Trophoblast cell (in vitro differentiated cells and primary cell): ENCODE results near the gene COA8.
"Not testable (repeated sequence)": the region's sequence is repeated elsewhere in the genome, so short reads cannot be mapped to it uniquely, and the experiment has no call there.

Experiments
- DNase-seq, 2 donors: peaks; one replicate each; pipeline ENCODE4 v3.0.0-alpha.2; 2016
- H2AFZ ChIP-seq: 2 replicates; pipeline ENCODE4 v1.6.1; 2013; ENCODE audit warnings: low read length, moderate library complexity, mild to moderate bottlenecking; ENCODE audit not compliant: insufficient read depth, poor library complexity
- H2AK5ac ChIP-seq: 2 replicates; pipeline ENCODE4 v1.6.1; 2013; ENCODE audit warnings: mild to moderate bottlenecking, low read length
- H2BK120ac ChIP-seq: 2 replicates; pipeline ENCODE4 v1.6.1; 2013; ENCODE audit warnings: low read length, mild to moderate bottlenecking, moderate library complexity; ENCODE audit not compliant: insufficient read depth, poor library complexity
- H2BK12ac ChIP-seq: 2 replicates; pipeline ENCODE4 v1.6.1; 2013; ENCODE audit warnings: mild to moderate bottlenecking, low read length, moderate library complexity
- H2BK5ac ChIP-seq: 2 replicates; pipeline ENCODE4 v1.6.1; 2013; ENCODE audit warnings: low read length, low read depth, moderate library complexity, mild to moderate bottlenecking; ENCODE audit not compliant: poor library complexity
- H3K14ac ChIP-seq: 2 replicates; pipeline ENCODE4 v1.6.1; 2013; ENCODE audit warnings: mild to moderate bottlenecking, low read length
- H3K18ac ChIP-seq: 2 replicates; pipeline ENCODE4 v1.6.1; 2013; ENCODE audit warnings: mild to moderate bottlenecking, low read length
- H3K23ac ChIP-seq: 2 replicates; pipeline ENCODE4 v1.6.1; 2013; ENCODE audit warnings: low read length
- H3K27ac ChIP-seq: 2 replicates; pipeline ENCODE4 v1.5.1; 2013; ENCODE audit warnings: low read depth, mild to moderate bottlenecking, inconsistent platforms, low read length, moderate library complexity
- H3K27me3 ChIP-seq: 2 replicates; pipeline ENCODE4 v1.6.1; 2013; ENCODE audit warnings: inconsistent platforms, mild to moderate bottlenecking, low read length, moderate library complexity; ENCODE audit not compliant: insufficient read depth
- H3K36me3 ChIP-seq, 2 experiments: 1 replicate in 1 of 2; 2 replicates in 1 of 2; pipeline ENCODE4 v1.6.1; 2013; ENCODE audit warnings: low read length in 2 of 2, mild to moderate bottlenecking in 2 of 2, moderate library complexity in 1 of 2; ENCODE audit not compliant: insufficient read depth in 2 of 2, control insufficient read depth in 1 of 2
- H3K4ac ChIP-seq: 2 replicates; pipeline ENCODE4 v1.6.1; 2013; ENCODE audit warnings: low read depth, mild to moderate bottlenecking, low read length, moderate library complexity
- H3K4me1 ChIP-seq, 2 experiments: 1 replicate in 1 of 2; 2 replicates in 1 of 2; pipeline ENCODE4 v1.6.1; 2013; ENCODE audit warnings: low read length in 2 of 2, mild to moderate bottlenecking in 2 of 2, moderate library complexity in 1 of 2; ENCODE audit not compliant: insufficient read depth in 2 of 2, control insufficient read depth in 1 of 2
- H3K4me2 ChIP-seq: 2 replicates; pipeline ENCODE4 v1.6.1; 2013; ENCODE audit warnings: inconsistent platforms, mild to moderate bottlenecking, low read length, moderate library complexity
- H3K4me3 ChIP-seq: 2 replicates; pipeline ENCODE4 v1.5.1; 2013; ENCODE audit warnings: mild to moderate bottlenecking, low read depth, low read length, inconsistent platforms
- H3K79me1 ChIP-seq: one replicate; pipeline ENCODE4 v1.6.1; 2013; ENCODE audit warnings: low read length
- H3K79me2 ChIP-seq: 2 replicates; pipeline ENCODE4 v1.6.1; 2013; ENCODE audit warnings: low read length, mild to moderate bottlenecking; ENCODE audit not compliant: control insufficient read depth, insufficient read depth, poor library complexity
- H3K9ac ChIP-seq: 2 replicates; pipeline ENCODE4 v1.6.1; 2013; ENCODE audit warnings: mild to moderate bottlenecking, low read length
- H3K9me3 ChIP-seq: 2 replicates; pipeline ENCODE4 v1.6.1; 2013; ENCODE audit warnings: low read depth, mild to moderate bottlenecking, control low read depth, inconsistent platforms, low read length; ENCODE audit not compliant: insufficient read depth
- H4K12ac ChIP-seq: 2 replicates; pipeline ENCODE4 v1.6.1; 2013; ENCODE audit warnings: low read depth, mild to moderate bottlenecking, low read length, moderate library complexity
- H4K8ac ChIP-seq: 2 replicates; pipeline ENCODE4 v1.6.1; 2013; ENCODE audit warnings: low read depth, mild to moderate bottlenecking, low read length, moderate library complexity
- H4K91ac ChIP-seq: one replicate; pipeline ENCODE4 v1.6.1; 2013; ENCODE audit warnings: low read depth, mild to moderate bottlenecking, low read length, moderate library complexity
- WGBS: extraction: QIAGEN DNeasy Blood & Tissue Kit; methylation state at CpG from one replicate; pipeline ENCODE4 v1.1.7; 2013; ENCODE audit warnings: missing lambda C conversion rate; ENCODE audit not compliant: insufficient read length, insufficient coverage; ENCODE audit errors: extremely low coverage; 5-methylcytosine and 5-hydroxymethylcytosine counted together

COA8 gene

GRCh38 chr14:103606963-103607668, 44.4 kb downstream of the COA8 start:
- no peak overlapping the region for H3K9ac ChIP-seq

GRCh38 chr14:103607822-103608221, 45.1 kb downstream of the COA8 start:
- H3K79me1 ChIP-seq, result no peaks in the 10 kb centered on the region
- no peak overlapping the region for H4K91ac ChIP-seq
- H3K27ac ChIP-seq, result no peak overlapping the region
- no peak overlapping the region for H3K4ac ChIP-seq
- no peaks in the 10 kb centered on the region for H3K36me3 ChIP-seq
- H3K23ac ChIP-seq, result no peak overlapping the region
- H3K14ac ChIP-seq, result no peak overlapping the region
- no peak overlapping the region for H3K9ac ChIP-seq
- H2AK5ac ChIP-seq, result no peak overlapping the region
- no peak for DNase-seq
- no peaks in the 10 kb centered on the region for H3K4me1 ChIP-seq
- H2AFZ ChIP-seq, result no peak overlapping the region
- no peak overlapping the region for H3K4me3 ChIP-seq
- no peaks in the 10 kb centered on the region for H3K79me2 ChIP-seq
- no peak overlapping the region for H3K18ac ChIP-seq
- H3K4me2 ChIP-seq, result no peak overlapping the region
- H2BK5ac ChIP-seq, result no peak overlapping the region
- WGBS, result no CpG with 5 or more reads among the region's 15 CpGs
- peaks cover 12% of the 10 kb centered on the region for H3K9me3 ChIP-seq
- no peak overlapping the region for H4K12ac ChIP-seq
- H3K27me3 ChIP-seq, result no peaks in the 10 kb centered on the region
- H2BK12ac ChIP-seq, result no peak overlapping the region
- no peak overlapping the region for H4K8ac ChIP-seq
- no peak overlapping the region for H2BK120ac ChIP-seq

More at GRCh38 chr14:103606963-103607668, 44.4 kb downstream of the COA8 start:
- no peak overlapping the region for H3K23ac ChIP-seq
- H3K79me2 ChIP-seq, result no peaks in the 10 kb centered on the region
- WGBS, result no CpG with 5 or more reads among the region's 25 CpGs
- no peak overlapping the region for H2BK120ac ChIP-seq
- H3K79me1 ChIP-seq, result no peaks in the 10 kb centered on the region
- no peaks in the 10 kb centered on the region for H3K36me3 ChIP-seq
- H3K4me3 ChIP-seq, result no peak overlapping the region
- H2AK5ac ChIP-seq, result no peak overlapping the region
- no peak overlapping the region for H2BK12ac ChIP-seq
- H3K14ac ChIP-seq, result no peak overlapping the region
- H3K4me1 ChIP-seq, result no peaks in the 10 kb centered on the region
- H3K18ac ChIP-seq, result no peak overlapping the region
- H4K8ac ChIP-seq, result no peak overlapping the region
- H4K91ac ChIP-seq, result no peak overlapping the region
- H3K4me2 ChIP-seq, result no peak overlapping the region
- H3K27me3 ChIP-seq, result no peaks in the 10 kb centered on the region
- H2BK5ac ChIP-seq, result no peak overlapping the region
- H4K12ac ChIP-seq, result no peak overlapping the region
- peaks cover 11% of the 10 kb centered on the region for H3K9me3 ChIP-seq
- H3K27ac ChIP-seq, result no peak overlapping the region
- H3K4ac ChIP-seq, result no peak overlapping the region
- peak in 1 of 2 donors; percentile 43 for DNase-seq
- no peak overlapping the region for H2AFZ ChIP-seq

GRCh38 chr14:103609081-103609480, 46.3 kb downstream of the COA8 start:
- not testable (repeated sequence) for H2BK12ac ChIP-seq, H3K27me3 ChIP-seq, H2AK5ac ChIP-seq, H3K4me3 ChIP-seq, H2BK5ac ChIP-seq, H2AFZ ChIP-seq, H3K4ac ChIP-seq, H3K36me3 ChIP-seq, H4K91ac ChIP-seq, DNase-seq, H3K27ac ChIP-seq, H3K79me2 ChIP-seq, H3K9ac ChIP-seq, H3K23ac ChIP-seq, H3K4me2 ChIP-seq, H2BK120ac ChIP-seq, H3K14ac ChIP-seq, H4K8ac ChIP-seq, H4K12ac ChIP-seq, H3K18ac ChIP-seq, H3K79me1 ChIP-seq, H3K4me1 ChIP-seq
- H3K9me3 ChIP-seq, result peaks cover 12% of the 10 kb centered on the region
- no CpG with 5 or more reads among the region's 4 CpGs for WGBS

DNA sequence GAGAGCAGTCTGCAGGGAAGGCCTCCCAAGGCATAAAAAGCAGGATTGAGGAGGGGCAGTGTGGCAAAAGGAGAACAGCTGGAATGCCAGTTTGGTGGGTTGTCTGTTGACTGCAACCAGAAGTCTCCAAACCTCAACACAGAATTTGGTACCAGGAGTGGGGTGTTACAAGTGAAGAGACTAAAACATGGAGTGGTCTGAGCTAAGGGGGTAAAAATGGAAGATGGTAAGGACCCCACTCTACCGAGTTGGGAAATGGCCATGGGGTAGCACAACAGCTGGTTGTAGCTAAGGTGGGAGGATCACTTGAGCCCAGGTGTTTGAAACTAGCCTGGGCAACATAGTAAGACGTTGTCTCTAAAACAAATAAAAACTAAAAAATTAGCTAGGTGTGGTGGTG, 48.5 kb downstream of the COA8 start:
- Histone ChIP-seq H3K79me2 (no peaks in the 10 kb centered on the region), H3K14ac (no peak overlapping the region), H2AFZ (no peak overlapping the region), H2BK120ac (no peak overlapping the region), H3K27me3 (no peaks in the 10 kb centered on the region), H3K18ac (no peak overlapping the region), H3K79me1 (no peaks in the 10 kb centered on the region), H4K91ac (no peak overlapping the region), H2AK5ac (no peak overlapping the region), H3K9me3 (peaks cover 12% of the 10 kb centered on the region), H4K12ac (no peak overlapping the region), H2BK12ac (no peak overlapping the region), H3K36me3 (no peaks in the 10 kb centered on the region), H3K23ac (no peak overlapping the region), H2BK5ac (no peak overlapping the region), H3K4me3 (no peak overlapping the region), H3K27ac (no peak overlapping the region), H3K4ac (no peak overlapping the region), H4K8ac (no peak overlapping the region), H3K4me2 (no peak overlapping the region), H3K4me1 (no peaks in the 10 kb centered on the region), H3K9ac (no peak overlapping the region)
- WGBS, result no CpG with 5 or more reads among the region's 2 CpGs
- DNase-seq, result no peak
